Smooth muscle cell (in vitro differentiated cells): Measurements from ENCODE around the gene IDH3G. TPM values are rescaled to one million over a fixed set of nuclear protein-coding genes. Genes with fewer than 3 reads are reported as not detected.

ENCODE experiments used
- DNase-seq: peaks from one replicate; lab custom pipeline; 2025; ENCODE audit not compliant: unreplicated experiment; lab: John Stamatoyannopoulos, UW
- H2AFZ ChIP-seq: fragments of 200-600 bp; sonication (generic); 2 replicates; pipeline ENCODE4 v1.6.0; 2016; ENCODE audit warnings: antibody characterized with exemption, low read depth, mild to moderate bottlenecking
- H3F3A ChIP-seq: fragments of 200-600 bp; sonication (generic); 2 replicates; pipeline ENCODE4 v1.6.0; 2017; ENCODE audit warnings: antibody characterized with exemption, low read depth
- H3K27ac ChIP-seq: fragments of 200-600 bp; sonication (generic); 2 replicates; pipeline ENCODE4 v1.5.1; 2016; ENCODE audit warnings: low read depth, mild to moderate bottlenecking
- H3K27me3 ChIP-seq: fragments of 200-600 bp; sonication (generic); 2 replicates; pipeline ENCODE4 v1.6.1; 2016; ENCODE audit warnings: low read depth, mild to moderate bottlenecking
- H3K36me3 ChIP-seq: fragments of 200-600 bp; sonication (generic); 2 replicates; pipeline ENCODE4 v1.5.1; 2016; ENCODE audit warnings: low read depth
- H3K4me1 ChIP-seq: fragments of 200-600 bp; sonication (generic); 2 replicates; pipeline ENCODE4 v1.5.1; 2016; ENCODE audit warnings: low read depth
- H3K4me2 ChIP-seq: fragments of 200-600 bp; sonication (generic); 2 replicates; pipeline ENCODE4 v1.6.0; 2016; ENCODE audit warnings: mild to moderate bottlenecking
- H3K4me3 ChIP-seq: fragments of 200-600 bp; sonication (generic); 2 replicates; pipeline ENCODE4 v1.5.1; 2016; ENCODE audit warnings: mild to moderate bottlenecking
- H3K79me2 ChIP-seq: fragments of 200-600 bp; sonication (generic); 2 replicates; pipeline ENCODE4 v1.6.0; 2016; ENCODE audit warnings: low read depth, mild to moderate bottlenecking
- H3K9ac ChIP-seq: fragments of 200-600 bp; sonication (generic); 2 replicates; pipeline ENCODE4 v1.6.0; 2016; ENCODE audit warnings: low read depth
- H3K9me3 ChIP-seq: fragments of 200-600 bp; sonication (generic); replicated peaks from 2 replicates; pipeline ENCODE4 v1.5.1; 2016; ENCODE audit warnings: low read depth
- H4K20me1 ChIP-seq: fragments of 200-600 bp; sonication (generic); 2 replicates; pipeline ENCODE4 v1.6.0; 2016; ENCODE audit warnings: low read depth
- WGBS: methylation state at CpG from one replicate; pipeline ENCODE4 v1.1.7; 2016; ENCODE audit warnings: low lambda C conversion rate; 5-methylcytosine and 5-hydroxymethylcytosine counted together
- polyA plus RNA-seq: library from polyadenylated mRNA; unstranded; fragments of >200 nt; fragmentation: Nextera tagmentation; extraction: Ambion mirVana; gene quantifications from 2 replicates; pipeline ENCODE4 v1.2.1, GENCODE V29; 2016
- total RNA-seq: library from RNA; depleted of rRNA; stranded (reverse); fragments of >200 nt; gene quantifications from 2 replicates; pipeline ENCODE4 v1.2.3, GENCODE V29; 2014
- TF ChIP-seq, protein P1 (sequence below): fragments of 200-600 bp; sonication (generic); IDR thresholded peaks from 2 replicates; pipeline ENCODE4 v1.5.1; 2017; ENCODE audit warnings: borderline replicate concordance, mild to moderate bottlenecking, antibody characterized with exemption; ENCODE audit not compliant: insufficient read depth, poor library complexity, severe bottlenecking

Gene IDH3G
- total and polyA plus RNA-seq, 2 experiments from 2014 or later: 86.0 to 88.9 TPM

DNA sequence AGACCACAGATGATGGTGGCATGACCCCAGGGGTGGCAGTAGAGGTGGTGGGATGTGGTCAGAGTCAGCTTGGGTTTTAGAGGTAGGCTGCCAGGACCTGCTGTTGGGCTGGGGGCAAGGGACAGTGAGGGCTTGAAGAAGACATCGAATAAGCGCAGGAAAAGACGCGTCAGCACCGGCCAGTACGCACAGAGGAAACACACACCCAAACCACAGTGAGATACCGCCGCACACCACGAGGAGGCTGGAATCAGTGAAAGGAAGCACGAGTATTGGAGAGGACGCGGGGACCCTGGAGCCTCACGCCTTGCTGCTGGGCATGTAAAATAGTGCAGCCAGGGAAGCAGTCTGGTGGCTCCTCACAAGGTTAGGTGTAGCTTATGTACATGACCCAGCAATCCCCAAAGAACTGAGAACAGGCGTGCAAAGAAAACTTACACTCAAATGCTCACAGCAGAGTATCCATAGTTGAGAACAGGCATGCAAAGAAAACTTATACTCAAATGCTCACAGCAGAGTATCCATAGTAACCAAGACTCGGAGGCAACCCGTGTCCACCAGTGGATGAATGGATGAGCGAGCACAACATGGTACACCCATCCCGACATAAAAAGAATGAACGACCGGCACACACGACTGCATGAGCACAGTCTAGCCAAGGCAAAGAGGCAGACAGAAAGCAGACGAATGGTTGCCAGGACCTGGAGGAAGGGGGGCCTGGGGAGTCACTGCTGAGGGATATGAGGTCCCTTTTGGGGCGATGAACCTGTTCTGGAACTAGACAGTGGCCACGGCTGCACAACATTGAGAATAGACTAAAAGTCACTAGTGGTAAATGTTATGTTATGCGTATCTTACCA lies 22.9 kb upstream of the IDH3G start:
- no peak overlapping the region for H3K9ac ChIP-seq

DNA sequence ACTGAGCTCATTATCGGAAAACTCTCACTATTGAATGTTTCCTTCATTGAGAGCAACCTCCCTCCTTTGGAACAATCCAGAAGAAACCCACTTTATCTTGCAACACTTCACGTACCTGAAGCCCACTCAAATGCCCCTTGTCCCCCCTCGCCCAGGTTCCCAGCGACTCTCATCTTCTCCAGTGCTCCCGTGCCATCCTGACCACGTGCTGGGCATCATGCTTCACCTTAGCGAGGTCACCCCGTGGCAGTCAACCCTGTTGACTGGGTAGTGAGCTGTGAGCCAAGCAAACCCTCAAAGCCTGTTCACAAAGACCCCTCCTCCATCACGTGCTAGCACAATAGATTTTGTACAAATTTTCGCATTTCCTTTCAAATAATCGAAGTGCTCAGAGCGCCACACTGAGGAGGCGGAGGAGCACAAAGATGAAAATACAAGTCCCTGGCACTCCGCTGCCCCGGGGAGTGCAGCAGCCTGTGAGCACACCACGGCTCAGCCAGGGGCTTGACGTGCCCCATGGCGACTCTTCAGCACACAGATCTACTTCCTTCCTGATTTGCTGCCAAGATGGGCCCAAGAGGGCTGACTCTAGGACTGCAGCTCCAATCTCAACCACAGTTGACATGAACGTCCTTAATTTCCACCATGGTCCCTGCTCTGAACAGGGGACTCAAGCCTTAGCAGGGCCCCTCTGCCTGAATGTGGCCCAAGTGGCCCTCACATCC lies 20.6 kb upstream of the IDH3G start:
- H3K4me3 ChIP-seq: no peak overlapping the region
- H2AFZ ChIP-seq: no peak overlapping the region
- no peaks in the 10 kb centered on the region for H3K79me2 ChIP-seq
- H4K20me1 ChIP-seq: no peaks in the 10 kb centered on the region
- no peak for DNase-seq
- H3K9me3 ChIP-seq: no peaks in the 10 kb centered on the region
- no peak overlapping the region for H3K9ac ChIP-seq
- H3K27me3 ChIP-seq: no peaks in the 10 kb centered on the region
- H3F3A ChIP-seq: no peaks in the 10 kb centered on the region
- H3K27ac ChIP-seq: no peak overlapping the region
- 84% methylated on average over 19 of the region's 19 CpGs for WGBS
- TF ChIP-seq, protein P1, sequence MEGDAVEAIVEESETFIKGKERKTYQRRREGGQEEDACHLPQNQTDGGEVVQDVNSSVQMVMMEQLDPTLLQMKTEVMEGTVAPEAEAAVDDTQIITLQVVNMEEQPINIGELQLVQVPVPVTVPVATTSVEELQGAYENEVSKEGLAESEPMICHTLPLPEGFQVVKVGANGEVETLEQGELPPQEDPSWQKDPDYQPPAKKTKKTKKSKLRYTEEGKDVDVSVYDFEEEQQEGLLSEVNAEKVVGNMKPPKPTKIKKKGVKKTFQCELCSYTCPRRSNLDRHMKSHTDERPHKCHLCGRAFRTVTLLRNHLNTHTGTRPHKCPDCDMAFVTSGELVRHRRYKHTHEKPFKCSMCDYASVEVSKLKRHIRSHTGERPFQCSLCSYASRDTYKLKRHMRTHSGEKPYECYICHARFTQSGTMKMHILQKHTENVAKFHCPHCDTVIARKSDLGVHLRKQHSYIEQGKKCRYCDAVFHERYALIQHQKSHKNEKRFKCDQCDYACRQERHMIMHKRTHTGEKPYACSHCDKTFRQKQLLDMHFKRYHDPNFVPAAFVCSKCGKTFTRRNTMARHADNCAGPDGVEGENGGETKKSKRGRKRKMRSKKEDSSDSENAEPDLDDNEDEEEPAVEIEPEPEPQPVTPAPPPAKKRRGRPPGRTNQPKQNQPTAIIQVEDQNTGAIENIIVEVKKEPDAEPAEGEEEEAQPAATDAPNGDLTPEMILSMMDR: no peak
- H3K36me3 ChIP-seq: no peaks in the 10 kb centered on the region
- H3K4me1 ChIP-seq: no peaks in the 10 kb centered on the region
- H3K4me2 ChIP-seq: no peak overlapping the region

More for the DNA sequence above, 22.9 kb upstream of the IDH3G start:
- no peak for DNase-seq
- TF ChIP-seq, protein P1: no peak
- no peaks in the 10 kb centered on the region for H3K4me1 ChIP-seq
- H3K27ac ChIP-seq: no peak overlapping the region
- H3K9me3 ChIP-seq: no peaks in the 10 kb centered on the region
- H3K4me2 ChIP-seq: no peak overlapping the region
- H3F3A ChIP-seq: no peaks in the 10 kb centered on the region
- H3K36me3 ChIP-seq: no peaks in the 10 kb centered on the region
- no peak overlapping the region for H3K4me3 ChIP-seq
- no peaks in the 10 kb centered on the region for H3K27me3 ChIP-seq
- H4K20me1 ChIP-seq: no peaks in the 10 kb centered on the region
- H2AFZ ChIP-seq: no peak overlapping the region
- 88% methylated on average over 25 of the region's 25 CpGs for WGBS
- no peaks in the 10 kb centered on the region for H3K79me2 ChIP-seq

DNA sequence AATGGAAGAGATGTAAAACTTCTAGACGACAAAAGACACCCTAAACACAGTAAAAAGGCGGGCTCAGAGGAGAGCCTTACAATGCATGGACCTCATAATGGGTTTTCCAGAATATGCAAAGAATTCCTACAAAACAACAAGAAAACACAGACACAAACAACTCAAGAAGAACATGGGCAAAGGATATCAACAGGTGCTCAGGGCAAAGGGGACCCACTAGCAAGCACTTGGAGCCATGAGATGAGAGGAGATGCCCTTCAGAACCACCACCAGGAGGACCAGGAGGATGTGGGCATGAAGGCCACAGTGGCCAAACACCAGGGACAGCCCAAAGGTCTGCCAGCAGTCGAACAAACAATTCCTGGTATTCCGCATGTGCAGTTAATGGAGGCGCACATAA lies 19.0 kb upstream of the IDH3G start:
- no peak for DNase-seq
- WGBS: 80% methylated on average over 5 of the region's 5 CpGs

More for the DNA sequence above, 19.0 kb upstream of the IDH3G start:
- TF ChIP-seq, protein P1: no peak
- no peak overlapping the region for H3K9ac ChIP-seq
- H3K4me2 ChIP-seq: no peak overlapping the region
- H3F3A ChIP-seq: no peaks in the 10 kb centered on the region
- H4K20me1 ChIP-seq: no peaks in the 10 kb centered on the region
- H2AFZ ChIP-seq: no peak overlapping the region
- no peak overlapping the region for H3K4me3 ChIP-seq
- no peaks in the 10 kb centered on the region for H3K36me3 ChIP-seq
- no peaks in the 10 kb centered on the region for H3K27me3 ChIP-seq
- no peak overlapping the region for H3K27ac ChIP-seq
- no peaks in the 10 kb centered on the region for H3K79me2 ChIP-seq
- no peaks in the 10 kb centered on the region for H3K4me1 ChIP-seq
- no peaks in the 10 kb centered on the region for H3K9me3 ChIP-seq
